Epithelial cell of alveolus of lung (primary cell): ENCODE results near the gene ODF2. TPM values are rescaled to one million over a fixed set of nuclear protein-coding genes. Genes with fewer than 3 reads are reported as not detected.

Experiments
- total RNA-seq: library from RNA; depleted of rRNA; stranded (reverse); fragments of >200 nt; gene quantifications from 2 replicates; pipeline ENCODE4 v1.2.1, GENCODE V29; 2015

The ODF2 gene
- total RNA-seq, result 14.3 and 25.5 TPM in 2 replicates

GRCh38 chr9:128455849-128456612, at the start of gene ODF2:
ODF2 (plus strand) TSS chr9:128456006; CDS start chr9:128456092, 86 bp downstream.

GRCh38 chr9:128420651-128421481, 34.9 kb upstream of the ODF2 start, which contains the start of gene CERCAM:
CERCAM (plus strand) TSS chr9:128420857; CDS start chr9:128420878, 21 bp downstream.

GRCh38 chr9:128504485-128505413, 48.9 kb downstream of the ODF2 start, which contains the start of gene GLE1:
GLE1 (plus strand) TSS chr9:128504719; CDS start chr9:128504806, 87 bp downstream.

Other genes starting within 250 kb of the ODF2 start
- gene GOLGA2, start 180.0 kb upstream of the ODF2 start, total RNA-seq, result 77.1 and 120 TPM in 2 replicates
- gene SWI5, start 179.7 kb upstream of the ODF2 start, total RNA-seq, result 29.1 and 45.1 TPM in 2 replicates
- 12.9 and 20.2 TPM in 2 replicates for gene TRUB2, start 133.6 kb upstream of the ODF2 start, total RNA-seq
- gene COQ4, start 133.2 kb upstream of the ODF2 start, total RNA-seq, result 34.3 and 59.9 TPM in 2 replicates
- gene SLC27A4, start 115.5 kb upstream of the ODF2 start, total RNA-seq, result 16.4 and 26.8 TPM in 2 replicates
- 37.8 and 39.4 TPM in 2 replicates for gene URM1, start 84.6 kb upstream of the ODF2 start, total RNA-seq
- 99.9 and 144 TPM in 2 replicates for gene CERCAM, start 35.1 kb upstream of the ODF2 start, total RNA-seq
- gene GLE1, start 48.7 kb downstream of the ODF2 start, total RNA-seq, result 27.0 and 27.8 TPM in 2 replicates
- gene SPTAN1, start 96.6 kb downstream of the ODF2 start, total RNA-seq, result 178 and 200 TPM in 2 replicates
- 33.4 and 73.4 TPM in 2 replicates for gene DYNC2I2, start 200.8 kb downstream of the ODF2 start, total RNA-seq
- gene SET, start 233.2 kb downstream of the ODF2 start, total RNA-seq, result 180 and 256 TPM in 2 replicates
- 3.0 and 4.8 TPM in 2 replicates for gene PKN3, start 246.5 kb downstream of the ODF2 start, total RNA-seq